ENCODE results near the gene HOXA9.

Gene HOXA9

DNA sequence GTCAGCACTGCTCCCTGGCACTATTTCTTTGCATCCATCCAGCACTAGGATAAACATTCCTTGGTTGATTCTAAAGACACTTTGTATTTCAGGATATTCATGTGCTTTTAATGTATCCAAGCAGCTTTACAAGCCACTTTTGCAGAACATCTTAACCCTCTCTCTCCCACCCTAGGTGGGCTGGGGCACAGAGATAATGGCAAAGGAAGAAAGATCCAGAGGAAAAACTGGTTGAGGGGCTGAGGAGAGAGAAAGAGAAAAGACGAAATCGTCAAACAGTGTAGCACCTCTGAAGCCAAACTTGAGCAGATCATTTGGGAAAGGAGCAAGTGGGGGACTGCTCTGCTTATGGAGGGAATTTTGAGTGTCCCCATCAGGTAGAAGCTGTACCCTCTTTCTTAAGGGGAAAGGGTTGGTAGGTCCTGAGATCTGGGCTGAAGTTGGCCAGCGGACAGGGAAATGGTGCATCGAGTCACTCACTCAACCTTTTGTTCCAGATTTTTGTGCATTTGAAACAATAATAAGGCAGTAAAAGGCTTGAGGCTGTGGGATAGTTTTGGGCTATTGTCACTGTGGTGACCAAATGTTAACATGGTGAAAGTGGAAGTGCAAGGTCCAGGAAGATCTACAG is 38.7 kb upstream of the HOXA9 start:
- Mint-ChIP-seq H3K27ac (no peak overlapping the region), H3K4me3 (no peak overlapping the region), H3K27me3 (peaks cover 99% of the 10 kb centered on the region), H3K9me3 (no peaks in the 10 kb centered on the region), H3K4me1 (peaks cover 62% of the 10 kb centered on the region)
- DNase-seq (no peak), ATAC-seq (no peak)

DNA sequence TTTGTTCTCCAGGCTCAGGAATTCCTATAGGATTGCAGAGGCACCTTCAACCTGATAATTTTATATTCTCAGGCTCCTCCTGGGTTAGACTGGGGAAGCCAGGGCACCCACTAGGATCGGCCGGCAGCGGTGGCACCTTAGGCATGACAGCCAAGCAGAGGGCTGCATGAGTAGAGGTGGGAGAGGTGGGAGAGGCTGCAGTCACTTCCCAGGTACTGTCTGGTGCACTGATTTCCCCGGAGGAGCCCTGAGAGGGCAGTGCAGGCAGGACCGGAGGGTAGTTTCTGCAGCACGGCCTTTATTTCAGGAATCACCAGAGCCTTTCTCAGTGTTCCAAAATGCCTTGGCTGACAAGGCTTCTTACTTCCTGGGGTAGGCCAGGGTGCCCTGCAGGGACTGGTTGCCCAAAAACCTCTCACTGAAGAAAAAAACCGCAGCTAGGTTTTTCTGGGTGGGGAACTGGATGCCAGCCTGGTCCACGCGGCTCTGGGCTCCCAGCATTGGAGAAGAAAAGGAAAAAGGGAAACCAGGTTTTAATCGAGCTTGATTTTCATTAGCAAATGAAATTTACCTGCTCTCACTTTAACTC is 38.1 kb upstream of the HOXA9 start:
- DNase-seq (no peak), ATAC-seq (no peak)
- no peaks in the 10 kb centered on the region for H3K9me3 Mint-ChIP-seq
- H3K27me3 Mint-ChIP-seq, result peaks cover 99% of the 10 kb centered on the region
- H3K27ac Mint-ChIP-seq, result no peak overlapping the region
- H3K4me1 Mint-ChIP-seq, result peaks cover 68% of the 10 kb centered on the region
- no peak overlapping the region for H3K4me3 Mint-ChIP-seq

GRCh38 chr7:27202862-27203134 is 37.5 kb upstream of the HOXA9 start:
- Mint-ChIP-seq H3K27ac (no peak overlapping the region), H3K4me1 (peaks cover 73% of the 10 kb centered on the region), H3K4me3 (no peak overlapping the region), H3K9me3 (no peaks in the 10 kb centered on the region), H3K27me3 (peaks cover 99% of the 10 kb centered on the region)
- DNase-seq (no peak), ATAC-seq (no peak)

DNA sequence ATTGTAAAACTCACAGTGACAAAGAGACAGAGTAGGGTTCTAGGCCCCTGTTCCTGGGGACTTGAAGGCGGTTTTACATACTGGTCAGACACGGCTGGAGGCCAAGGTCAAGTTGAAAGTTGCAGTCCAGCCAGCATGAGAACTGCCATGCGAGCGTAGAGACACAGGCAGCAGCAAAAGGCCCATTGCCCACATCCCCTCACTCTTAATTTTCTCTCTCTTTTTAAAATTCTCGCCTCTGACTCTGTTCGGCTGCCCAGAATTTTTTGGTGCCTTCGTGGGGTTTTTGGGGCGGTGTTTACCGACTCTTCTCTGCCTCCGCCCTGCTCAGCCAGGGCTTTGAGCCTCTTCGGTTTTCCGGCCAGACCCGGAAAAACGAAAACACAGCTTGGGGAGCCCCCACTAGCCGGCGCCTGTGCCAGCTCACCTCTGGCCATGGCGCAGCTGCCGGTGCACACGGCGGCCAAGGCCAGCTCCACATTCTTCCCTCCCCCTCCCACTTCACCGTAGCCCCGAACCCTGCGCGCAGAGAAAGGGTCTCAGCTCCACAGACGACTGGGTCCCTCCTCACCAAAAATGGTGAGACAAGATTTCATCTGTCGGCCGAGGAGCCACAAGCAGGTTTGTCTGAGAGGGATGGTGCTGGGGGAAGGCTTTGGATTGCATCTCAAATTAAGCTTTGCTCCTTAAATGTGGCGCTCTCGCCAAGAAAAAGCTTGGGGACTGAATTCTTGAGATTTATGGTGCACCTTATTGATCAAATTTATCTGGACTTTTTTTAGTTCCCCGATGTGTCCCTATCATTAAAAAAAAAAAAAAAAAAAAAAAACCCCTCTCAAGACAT is 36.9 kb upstream of the HOXA9 start:
- Mint-ChIP-seq H3K9me3 (no peaks in the 10 kb centered on the region), H3K4me3 (peak overlapping the region; percentile 47 to 73), H3K27me3 (peaks cover 99% of the 10 kb centered on the region), H3K4me1 (peaks cover 73% of the 10 kb centered on the region), H3K27ac (no peak overlapping the region)
- ATAC-seq (no peak), DNase-seq (no peak)

GRCh38 chr7:27201580-27202017 is 36.3 kb upstream of the HOXA9 start:
- Mint-ChIP-seq H3K27me3 (peaks cover 98% of the 10 kb centered on the region), H3K27ac (no peak overlapping the region), H3K9me3 (no peaks in the 10 kb centered on the region), H3K4me3 (peak overlapping the region; percentile 47 to 92), H3K4me1 (peaks cover 73% of the 10 kb centered on the region)
- ATAC-seq (no peak), DNase-seq (no peak)

GRCh38 chr7:27200761-27201579 is 35.6 kb upstream of the HOXA9 start:
- Mint-ChIP-seq H3K9me3 (no peaks in the 10 kb centered on the region), H3K4me3 (peak overlapping the region; percentile 47 to 92), H3K27me3 (peaks cover 98% of the 10 kb centered on the region), H3K4me1 (peaks cover 71% of the 10 kb centered on the region), H3K27ac (no peak overlapping the region)
- ATAC-seq, result peak; percentile 35
- no peak for DNase-seq

DNA sequence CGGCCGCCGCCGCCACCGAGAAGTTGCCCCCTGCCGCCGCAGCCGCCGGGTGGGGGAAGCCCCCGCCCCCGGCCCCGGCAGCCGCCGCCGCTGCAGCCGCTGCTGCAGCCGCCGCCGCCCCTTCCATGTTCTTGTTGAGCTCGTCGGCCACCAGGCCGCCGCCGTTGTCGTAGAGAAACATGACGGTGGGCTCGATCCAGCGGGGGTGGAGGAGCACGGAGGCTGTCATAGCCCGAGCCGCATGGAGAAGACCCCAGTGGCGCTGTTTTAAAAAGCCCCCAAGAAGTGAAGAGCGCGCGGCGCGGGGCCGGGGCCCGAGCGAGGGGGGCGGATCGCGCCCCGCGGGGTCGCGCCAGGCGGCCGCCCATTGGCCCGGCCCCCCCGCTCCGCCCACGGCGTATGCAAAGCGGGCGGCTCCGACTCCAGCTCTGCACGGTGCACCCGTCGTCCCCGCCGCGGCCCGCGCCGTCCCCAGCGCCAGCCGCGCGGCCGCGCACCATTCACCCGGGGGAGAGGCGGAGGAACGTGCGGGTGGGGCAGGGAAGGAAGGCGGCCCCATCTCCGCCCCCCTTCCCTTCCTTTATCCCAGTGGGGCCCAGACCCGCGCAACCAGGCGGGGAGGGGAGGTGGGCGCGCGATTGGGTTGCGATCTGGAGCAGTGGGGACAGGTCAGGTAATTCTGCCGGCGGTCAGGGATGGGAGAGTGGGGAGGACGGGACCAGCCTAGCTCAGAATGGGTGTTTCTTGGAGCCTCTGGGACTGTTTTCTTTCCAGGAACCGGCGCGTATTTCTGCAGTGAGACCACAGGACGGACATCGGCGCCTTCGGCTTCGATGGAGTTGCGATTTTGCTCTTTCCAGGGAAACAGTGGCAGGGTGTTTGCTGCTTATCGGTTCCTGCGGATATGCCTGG is 34.8 kb upstream of the HOXA9 start, which contains the start of gene HOXA13:
Gene HOXA13 (minus strand): TSS at position 243 of the 912 bp plus-strand sequence. CDS start 14 bp downstream, at position 229.
- ATAC-seq, result peak; percentile 74
- H3K27me3 Mint-ChIP-seq, result peaks cover 98% of the 10 kb centered on the region
- H3K9me3 Mint-ChIP-seq, result no peaks in the 10 kb centered on the region
- H3K4me3 Mint-ChIP-seq, result peak within 1 kb of the TSS; percentile 87 to 92
- peak within 1 kb of the TSS in 1 of 2 donors; percentile 40 for H3K27ac Mint-ChIP-seq
- peaks cover 63% of the 10 kb centered on the region for H3K4me1 Mint-ChIP-seq
- DNase-seq, result no peak

GRCh38 chr7:27198871-27199801 is 33.8 kb upstream of the HOXA9 start:
- H3K4me1 Mint-ChIP-seq, result peaks cover 54% of the 10 kb centered on the region
- no peak for DNase-seq
- H3K27ac Mint-ChIP-seq, result no peak overlapping the region
- H3K4me3 Mint-ChIP-seq, result peak overlapping the region; percentile 61 to 89
- peaks cover 98% of the 10 kb centered on the region for H3K27me3 Mint-ChIP-seq
- peak; percentile 32 for ATAC-seq
- H3K9me3 Mint-ChIP-seq, result no peaks in the 10 kb centered on the region

DNA sequence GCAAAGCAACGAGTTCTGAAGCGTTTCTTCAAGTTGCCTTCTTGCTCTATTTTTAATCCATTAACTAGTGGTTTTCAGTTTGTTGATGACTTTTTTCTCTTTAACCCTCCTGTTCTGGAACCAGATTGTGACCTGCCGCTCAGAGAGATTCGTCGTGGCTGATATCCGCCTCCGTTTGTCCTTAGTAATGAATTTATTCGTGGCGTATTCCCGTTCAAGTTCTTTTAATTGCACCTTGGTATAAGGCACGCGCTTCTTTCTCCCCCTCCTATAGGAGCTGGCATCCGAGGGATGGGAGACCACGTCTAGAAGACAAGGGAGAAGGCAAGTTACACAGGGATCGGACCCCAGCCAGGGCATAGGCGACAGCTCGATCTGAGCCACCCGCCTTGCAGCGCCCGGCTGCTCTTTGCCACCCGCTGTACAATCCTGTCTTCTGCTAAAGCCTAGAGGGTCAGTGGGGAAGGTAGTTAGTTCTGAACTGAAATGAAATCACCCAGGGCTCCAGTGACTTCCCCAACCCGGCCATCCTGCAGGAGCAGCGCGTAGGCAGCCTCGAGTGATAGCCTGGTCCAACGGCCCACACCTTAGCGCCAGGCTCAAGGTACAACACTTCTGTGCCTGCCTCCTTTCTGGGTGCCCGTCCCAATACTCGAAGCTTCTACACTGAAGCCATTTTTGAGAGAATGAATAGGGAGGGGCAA is 33.0 kb upstream of the HOXA9 start:
- DNase-seq, result peak in 1 of 2 donors; percentile 13
- Mint-ChIP-seq H3K4me3 (peak overlapping the region in 1 of 2 donors; percentile 8), H3K9me3 (no peaks in the 10 kb centered on the region), H3K4me1 (peaks cover 53% of the 10 kb centered on the region), H3K27me3 (peaks cover 98% of the 10 kb centered on the region), H3K27ac (no peak overlapping the region)
- ATAC-seq, result no peak

GRCh38 chr7:27197137-27198042 is 32.1 kb upstream of the HOXA9 start:
- Mint-ChIP-seq H3K27ac (no peak overlapping the region), H3K9me3 (no peaks in the 10 kb centered on the region), H3K4me3 (no peak overlapping the region), H3K27me3 (peaks cover 96% of the 10 kb centered on the region), H3K4me1 (peaks cover 47% of the 10 kb centered on the region)
- ATAC-seq, result no peak
- no peak for DNase-seq

DNA sequence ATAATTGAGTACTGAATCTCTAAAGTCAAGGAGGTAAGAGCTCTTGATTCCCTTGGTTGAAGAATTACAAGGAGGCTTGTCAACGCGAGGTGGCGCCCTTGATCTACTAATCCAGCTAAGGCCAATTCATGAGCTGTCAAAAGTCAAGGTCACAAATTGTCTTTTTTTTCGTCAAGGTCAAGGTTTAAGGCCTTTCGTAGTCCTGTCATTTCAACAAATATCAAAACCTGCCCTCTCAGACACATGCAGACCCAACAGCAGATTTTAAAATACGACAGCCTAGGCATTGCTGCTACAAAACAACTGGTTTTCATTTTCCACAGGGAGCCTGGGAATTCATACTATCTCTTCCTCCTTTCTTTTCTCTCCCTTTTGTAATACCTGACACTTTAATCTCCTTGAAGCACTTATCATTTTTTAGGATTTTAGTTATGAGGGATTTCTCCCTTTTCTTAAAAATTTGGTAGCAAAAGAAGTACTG is 31.0 kb upstream of the HOXA9 start:
- peaks cover 47% of the 10 kb centered on the region for H3K4me1 Mint-ChIP-seq

GRCh38 chr7:27194686-27195379 is 29.5 kb upstream of the HOXA9 start:
- Mint-ChIP-seq H3K9me3 (no peaks in the 10 kb centered on the region), H3K27me3 (peaks cover 96% of the 10 kb centered on the region), H3K4me1 (peaks cover 37% of the 10 kb centered on the region), H3K27ac (no peak overlapping the region), H3K4me3 (no peak overlapping the region)
- DNase-seq (no peak), ATAC-seq (no peak)

More for the DNA sequence above, 31.0 kb upstream of the HOXA9 start:
- no peak overlapping the region for H3K27ac Mint-ChIP-seq
- no peak for ATAC-seq
- H3K27me3 Mint-ChIP-seq, result peaks cover 96% of the 10 kb centered on the region
- no peaks in the 10 kb centered on the region for H3K9me3 Mint-ChIP-seq
- DNase-seq, result peak; percentile 76 to 79
- H3K4me3 Mint-ChIP-seq, result no peak overlapping the region
